ENCODE measurements around the gene STK16. TPM values are rescaled to one million over a fixed set of nuclear protein-coding genes. Genes with fewer than 3 reads are reported as not detected.
A peak's percentile ranks its signal among the peaks of the same experiment; 100 is the strongest.
"Not testable (repeated sequence)": the region's sequence is repeated elsewhere in the genome, so short reads cannot be mapped to it uniquely, and the experiment has no call there.

The STK16 gene
- total RNA-seq, 1 donor: 39.6 TPM

- DNase-seq (ENCODE audit: low read depth in 2 of 3, low spot score in 2 of 3): peak in 1 of 3 donors; percentile 32
Observed at GRCh38 chr2:219230059-219230540, 15.2 kb upstream of the STK16 start.

GRCh38 chr2:219234331-219234730 lies 10.9 kb upstream of the STK16 start:
- DNase-seq (ENCODE audit: low read depth in 2 of 3, low spot score in 2 of 3): no peak

DNA sequence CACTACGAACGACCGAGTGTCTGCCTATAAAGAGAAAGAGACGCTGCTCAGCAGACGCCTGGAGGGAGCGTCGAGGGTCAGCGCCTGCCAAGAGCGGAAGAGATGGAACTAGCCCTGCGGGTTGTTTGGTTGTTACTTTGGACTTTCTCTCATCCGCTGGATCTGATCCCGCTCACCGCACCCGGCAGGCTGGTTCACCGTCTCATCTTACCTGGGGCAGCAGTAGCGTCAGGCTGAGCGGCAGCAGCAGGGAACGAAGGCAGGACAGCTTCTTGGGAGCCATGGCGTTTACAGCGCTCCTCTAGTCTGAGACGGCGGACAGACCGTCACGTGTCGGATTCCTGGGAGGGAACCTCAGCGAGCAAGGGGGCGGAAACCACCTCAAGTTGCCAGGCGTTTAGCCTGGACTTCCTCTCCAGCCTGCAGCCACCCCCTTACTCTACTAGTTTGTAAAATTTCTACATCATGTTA lies 2.0 kb upstream of the STK16 start:
- peak in 1 of 3 donors; percentile 51 for DNase-seq (ENCODE audit: low read depth in 2 of 3, low spot score in 2 of 3)

DNA sequence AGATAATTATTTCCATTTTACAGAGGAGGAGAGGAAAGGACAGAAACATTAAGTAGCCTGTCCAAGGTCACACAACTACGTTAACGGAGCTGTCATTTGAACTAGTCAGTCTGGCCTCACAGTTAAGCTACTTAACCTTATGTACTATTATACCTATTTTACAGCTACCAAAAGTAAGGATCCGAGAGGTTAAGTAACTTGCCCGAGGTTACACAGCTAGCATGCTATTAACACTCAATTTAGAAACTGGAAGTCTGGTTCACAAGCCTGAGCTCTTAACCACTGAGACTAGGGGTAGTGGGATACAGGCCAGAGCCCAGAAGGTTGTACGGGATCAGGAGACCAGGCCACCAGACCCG lies 511 bp upstream of the STK16 start:
- no peak for DNase-seq (ENCODE audit: low read depth in 2 of 3, low spot score in 2 of 3)

- DNase-seq (ENCODE audit: low read depth in 2 of 3, low spot score in 2 of 3): no peak
Observed at GRCh38 chr2:219245899-219246230, 586 bp downstream of the STK16 start.

GRCh38 chr2:219246559-219246958 lies 1.3 kb downstream of the STK16 start:
- no peak for DNase-seq (ENCODE audit: low read depth in 2 of 3, low spot score in 2 of 3)

DNA sequence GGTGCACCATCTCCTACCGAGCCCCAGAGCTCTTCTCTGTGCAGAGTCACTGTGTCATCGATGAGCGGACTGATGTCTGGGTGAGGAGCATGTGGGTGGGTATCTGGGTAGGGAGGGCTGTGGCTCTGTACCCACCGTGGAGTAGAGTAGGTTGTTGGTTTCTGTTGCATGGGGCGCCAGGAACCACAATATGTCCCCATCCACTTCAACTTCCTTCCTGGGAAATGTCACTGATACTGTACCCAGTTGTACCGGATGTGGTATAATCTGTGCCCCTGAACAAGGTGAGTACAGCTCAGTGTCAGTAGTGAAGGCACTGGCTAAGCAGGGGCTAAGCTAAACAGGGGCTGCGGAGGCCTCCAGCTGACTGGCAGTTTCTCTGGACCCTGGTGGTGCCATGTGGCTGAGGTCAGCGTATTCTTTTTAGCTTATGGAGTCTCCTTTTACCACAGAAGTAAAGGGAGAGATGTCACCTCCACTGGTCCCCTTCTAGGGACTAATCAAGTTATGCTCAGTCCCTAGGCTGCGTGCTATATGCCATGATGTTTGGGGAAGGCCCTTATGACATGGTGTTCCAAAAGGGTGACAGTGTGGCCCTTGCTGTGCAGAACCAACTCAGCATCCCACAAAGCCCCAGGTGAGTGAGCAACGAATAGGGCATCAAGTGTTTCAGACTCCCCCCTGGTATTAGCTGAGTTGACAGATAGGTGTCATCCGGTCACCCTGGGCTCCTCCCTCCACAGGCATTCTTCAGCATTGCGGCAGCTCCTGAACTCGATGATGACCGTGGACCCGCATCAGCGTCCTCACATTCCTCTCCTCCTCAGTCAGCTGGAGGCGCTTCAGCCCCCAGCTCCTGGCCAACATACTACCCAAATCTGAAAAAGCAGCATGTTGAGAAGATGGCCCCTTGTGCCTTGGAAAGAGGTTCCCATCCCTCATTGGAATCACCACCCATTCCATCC lies 2.7 kb downstream of the STK16 start:
- DNase-seq (ENCODE audit: low read depth in 2 of 3, low spot score in 2 of 3): peak in 2 of 3 donors; percentile 35 to 67

GRCh38 chr2:219248845-219249202 lies 3.5 kb downstream of the STK16 start:
- no peak for DNase-seq (ENCODE audit: low read depth in 2 of 3, low spot score in 2 of 3)

DNA sequence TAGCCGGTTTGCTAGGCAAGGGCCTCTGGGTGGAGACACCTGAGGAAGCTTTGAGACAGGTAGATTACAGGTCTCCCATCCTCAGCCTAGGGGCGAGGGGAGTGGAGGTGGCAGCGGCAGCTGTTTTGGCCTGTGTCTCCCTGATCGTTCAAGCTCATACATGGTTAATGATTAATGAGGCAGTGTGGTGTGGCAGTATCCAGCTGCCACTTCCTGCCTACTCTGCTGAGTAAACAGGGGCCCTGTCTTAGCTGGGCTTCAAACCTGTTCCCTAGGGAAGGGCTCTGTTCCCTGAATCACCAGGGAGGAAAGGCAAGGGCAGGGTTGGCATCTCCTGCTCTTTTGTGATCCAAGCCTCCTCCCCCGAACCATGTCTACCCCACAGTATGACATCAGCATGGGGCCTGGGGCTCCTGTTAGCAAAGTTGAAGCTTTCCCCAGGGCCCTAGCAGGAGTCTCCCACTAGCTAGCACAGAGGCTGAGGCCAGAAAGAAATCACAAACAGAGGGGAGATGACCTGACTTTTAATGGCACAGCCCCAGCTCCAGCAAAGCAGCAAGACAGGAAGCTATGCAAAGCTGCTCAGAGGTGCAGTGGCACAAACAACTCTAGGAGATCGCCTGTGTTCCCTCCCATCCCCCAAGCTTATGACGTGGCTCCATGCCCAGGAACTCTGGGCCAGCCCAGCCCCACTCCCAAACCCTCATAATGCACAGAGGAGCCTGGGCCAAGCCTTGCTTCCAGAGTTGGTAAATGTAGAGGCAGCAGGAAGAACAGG lies 4.1 kb downstream of the STK16 start:
- peak in 2 of 3 donors; percentile 28 to 44 for DNase-seq (ENCODE audit: low read depth in 2 of 3, low spot score in 2 of 3)

GRCh38 chr2:219250049-219250781 lies 4.9 kb downstream of the STK16 start:
- no peak for DNase-seq (ENCODE audit: low read depth in 2 of 3, low spot score in 2 of 3)

DNA sequence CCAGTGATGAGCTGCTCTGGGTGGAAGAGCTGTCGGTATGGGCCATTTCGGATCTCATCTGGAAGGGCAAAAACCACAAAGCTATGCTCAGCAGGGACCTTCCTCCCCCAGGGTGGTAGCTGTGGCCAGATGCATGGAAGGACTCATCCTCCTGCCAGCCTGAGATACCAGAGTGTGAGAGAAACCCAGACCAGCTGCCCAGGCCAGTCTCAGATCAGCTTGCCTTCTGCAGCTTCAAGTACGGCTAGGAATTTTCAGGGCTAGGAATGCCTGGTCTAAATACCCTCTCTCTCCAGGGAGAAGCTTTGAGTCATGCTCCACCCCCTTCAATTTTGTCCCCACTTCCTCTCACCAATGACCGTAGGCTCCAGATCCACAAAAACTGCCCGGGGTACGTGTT lies 6.4 kb downstream of the STK16 start:
- DNase-seq (ENCODE audit: low read depth in 2 of 3, low spot score in 2 of 3): no peak

GRCh38 chr2:219252084-219252483 lies 6.8 kb downstream of the STK16 start:
- DNase-seq (ENCODE audit: low read depth in 2 of 3, low spot score in 2 of 3): no peak

- DNase-seq (ENCODE audit: low read depth in 2 of 3, low spot score in 2 of 3): no peak
Observed at GRCh38 chr2:219252570-219252899, 7.3 kb downstream of the STK16 start.

DNA sequence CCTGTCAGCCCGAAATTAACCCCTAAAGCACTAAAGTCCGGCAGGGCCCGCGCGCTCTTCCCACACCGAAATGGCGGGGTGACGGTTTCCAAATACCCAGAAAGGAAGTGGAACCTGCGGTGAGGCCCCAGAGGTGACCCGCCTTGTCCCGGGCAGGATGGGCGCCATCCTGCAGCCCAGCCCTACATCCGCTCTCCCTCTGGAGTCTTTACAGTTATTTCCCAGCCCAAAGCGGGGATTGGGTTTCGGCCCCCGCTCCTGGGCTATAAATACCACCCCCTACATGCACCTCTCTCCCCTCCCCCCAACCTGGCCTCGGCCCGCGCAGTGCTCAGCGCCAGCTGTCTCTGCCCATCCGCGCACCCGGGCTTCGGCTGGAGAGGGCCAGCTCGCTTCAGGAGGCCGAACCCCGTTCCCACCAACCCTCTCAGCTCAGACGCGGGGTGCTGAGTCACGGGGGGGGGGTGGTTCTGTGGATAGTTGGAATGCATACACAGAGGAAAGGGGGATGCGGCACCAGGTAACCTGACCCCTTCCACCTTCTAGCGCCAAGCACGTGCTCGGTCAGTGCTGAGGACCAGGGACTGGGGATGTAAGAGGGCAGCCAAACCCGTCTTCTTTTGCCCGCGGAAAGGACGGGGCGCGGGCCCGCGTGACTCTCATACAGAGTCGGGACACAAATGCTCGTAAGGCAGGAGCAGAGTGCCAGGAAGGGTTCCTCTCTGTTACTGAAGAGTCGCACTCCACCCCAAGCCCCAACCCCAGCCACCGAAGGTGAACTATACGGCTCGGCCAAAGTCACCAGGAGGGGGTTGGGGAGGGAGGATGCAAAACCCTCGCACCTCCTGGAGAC lies 7.8 kb downstream of the STK16 start, which contains the start of gene TUBA4B:
TUBA4B (plus strand) TSS at position 344 of the 853 bp plus-strand sequence; CDS start at position 509, 165 bp downstream.
- DNase-seq (ENCODE audit: low read depth in 2 of 3, low spot score in 2 of 3): peak in 2 of 3 donors; percentile 21 to 27

DNA sequence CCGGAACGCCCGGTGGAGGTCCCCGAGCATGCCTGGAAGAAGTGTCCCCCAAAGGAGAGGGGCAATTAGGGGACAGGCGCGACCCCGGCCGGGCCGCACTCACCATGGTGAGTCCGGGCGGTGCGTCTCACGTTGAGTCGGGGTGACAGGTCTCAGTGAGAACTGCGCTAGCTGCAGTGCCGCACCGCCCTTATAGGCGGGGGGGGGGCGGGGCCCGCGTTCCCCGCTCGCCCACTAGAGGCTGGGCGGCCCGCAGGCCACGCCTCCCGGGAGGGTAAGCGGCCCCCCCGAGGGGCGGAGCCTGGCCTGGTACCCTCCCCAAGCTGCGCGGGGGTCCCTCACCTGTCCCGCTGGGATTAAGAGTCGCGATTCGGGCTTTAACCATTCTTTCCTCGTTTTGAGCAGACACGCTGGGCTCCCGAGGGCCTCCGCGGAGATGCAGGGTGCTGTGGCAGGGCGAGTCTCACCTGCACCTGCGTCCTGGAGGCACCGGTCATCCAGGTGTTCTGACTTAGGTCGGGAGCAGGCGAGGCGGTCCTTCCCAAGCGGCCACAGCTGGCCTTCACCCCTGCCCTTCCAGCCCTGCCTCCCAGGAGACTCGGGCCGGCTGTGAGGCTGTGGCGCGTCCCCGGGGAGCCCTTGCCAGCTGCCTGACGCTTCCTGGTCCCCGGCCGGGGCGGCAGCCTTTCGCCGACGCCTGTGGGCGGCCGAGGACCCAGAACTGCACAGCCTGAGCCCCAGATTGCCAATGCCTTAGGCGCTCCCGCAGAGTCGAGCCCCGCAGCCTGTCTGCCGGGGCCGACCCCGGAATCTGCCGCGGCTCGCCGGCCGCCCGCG lies 8.7 kb downstream of the STK16 start, which contains the start of gene TUBA4A:
TUBA4A (minus strand) TSS at position 166 of the 837 bp plus-strand sequence; CDS start at position 106, 60 bp downstream.
- DNase-seq (ENCODE audit: low read depth in 2 of 3, low spot score in 2 of 3): peak; percentile 78 to 85 (median 83)

DNA sequence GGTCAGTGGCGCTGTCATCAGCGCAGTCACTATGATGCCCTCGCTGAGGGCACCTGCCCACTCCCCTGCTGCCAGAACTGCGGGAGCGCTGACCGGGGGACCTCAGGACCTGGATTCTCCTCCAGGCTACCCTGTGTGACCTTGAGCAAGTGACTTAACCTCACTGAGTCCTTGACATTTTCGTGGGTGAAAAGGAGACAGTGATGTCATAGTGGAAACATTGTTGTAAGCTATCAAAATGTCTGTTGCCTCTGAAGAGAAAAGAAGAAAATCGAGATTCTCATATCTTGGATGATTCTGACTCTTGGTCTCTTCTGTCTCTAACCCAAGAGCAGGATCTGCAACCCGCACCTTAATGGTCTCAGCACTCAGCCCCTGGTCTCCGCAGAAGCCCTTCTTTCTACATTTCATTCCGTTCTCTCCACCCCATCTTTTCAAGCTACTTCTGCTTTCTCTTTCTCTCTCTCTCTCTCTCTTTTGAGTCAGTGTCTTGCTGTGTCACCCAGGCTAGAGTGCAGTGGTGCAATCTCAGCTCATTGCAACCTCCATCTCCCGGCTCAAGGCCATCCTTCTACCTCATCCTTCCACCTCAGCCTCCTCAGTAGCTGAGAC lies 9.4 kb downstream of the STK16 start:
- DNase-seq (ENCODE audit: low read depth in 2 of 3, low spot score in 2 of 3): peak in 2 of 3 donors; percentile 62 to 74

DNA sequence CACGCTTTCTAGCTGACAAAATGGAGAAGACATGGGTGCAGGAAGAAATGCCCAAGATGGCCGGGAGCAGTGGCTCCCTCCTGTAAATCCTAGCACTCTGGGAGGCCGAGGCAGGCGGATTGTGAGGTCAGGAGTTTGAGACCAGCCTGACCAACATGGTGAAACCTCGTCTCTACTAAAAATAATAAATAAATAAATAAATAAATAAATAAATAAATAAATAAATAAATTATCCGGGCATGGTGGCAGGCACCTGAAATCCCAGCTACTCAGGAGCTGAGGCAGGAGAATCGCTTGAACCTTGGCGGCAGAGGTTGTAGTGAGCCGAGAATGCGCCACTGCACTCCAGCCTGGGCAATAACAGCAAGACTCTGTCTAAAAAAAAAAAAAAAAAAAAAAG lies 13.7 kb downstream of the STK16 start:
- DNase-seq (ENCODE audit: low read depth in 2 of 3, low spot score in 2 of 3): not testable (repeated sequence)
